HT1080 (cell line): ENCODE data around the gene KIF16B. TPM values are rescaled to one million over a fixed set of nuclear protein-coding genes. Genes with fewer than 3 reads are reported as not detected.
"Not testable (repeated sequence)": the region's sequence is repeated elsewhere in the genome, so short reads cannot be mapped to it uniquely, and the experiment has no call there.

Experiments
- DNase-seq: peaks from one replicate; pipeline ENCODE4 v3.0.0-alpha.2; 2015; ENCODE audit warnings: low read depth
- total RNA-seq: library from RNA; depleted of rRNA; stranded (reverse); fragments of >200 nt; shearing (Covaris generic); gene quantifications from 2 replicates; pipeline ENCODE4 v1.2.3, GENCODE V29; 2014

The KIF16B gene
- total RNA-seq, 1 experiment from 2014 or later = 1.9 TPM

- no peak for DNase-seq
Measured at GRCh38 chr20:16526433-16527380, 46.5 kb downstream of the KIF16B start.

GRCh38 chr20:16522651-16523050, 50.6 kb downstream of the KIF16B start:
- DNase-seq = not testable (repeated sequence)

- DNase-seq = no peak
Measured at GRCh38 chr20:16520154-16520553, 53.1 kb downstream of the KIF16B start.

- DNase-seq = not testable (repeated sequence)
Measured at GRCh38 chr20:16519673-16520072, 53.6 kb downstream of the KIF16B start.

- DNase-seq = no peak
Measured at GRCh38 chr20:16518784-16519084, 54.5 kb downstream of the KIF16B start.

GRCh38 chr20:16517946-16518783, 55.1 kb downstream of the KIF16B start:
- DNase-seq = peak; percentile 46

- no peak for DNase-seq
Measured at GRCh38 chr20:16516794-16517193, 56.5 kb downstream of the KIF16B start.

GRCh38 chr20:16515046-16515445, 58.2 kb downstream of the KIF16B start:
- DNase-seq = no peak

GRCh38 chr20:16514140-16514539, 59.1 kb downstream of the KIF16B start:
- no peak for DNase-seq

- no peak for DNase-seq
Measured at GRCh38 chr20:16505894-16506293, 67.4 kb downstream of the KIF16B start.

- DNase-seq = no peak
Measured at GRCh38 chr20:16501301-16501700, 71.9 kb downstream of the KIF16B start.

GRCh38 chr20:16500197-16500596, 73.1 kb downstream of the KIF16B start:
- no peak for DNase-seq

GRCh38 chr20:16498526-16499253, 74.6 kb downstream of the KIF16B start:
- DNase-seq = no peak

- DNase-seq = no peak
Measured at GRCh38 chr20:16497896-16498295, 75.4 kb downstream of the KIF16B start.

GRCh38 chr20:16493486-16493885, 79.8 kb downstream of the KIF16B start:
- no peak for DNase-seq

- peak; percentile 47 for DNase-seq
Measured at GRCh38 chr20:16491294-16491905, 81.8 kb downstream of the KIF16B start.

GRCh38 chr20:16490696-16491095, 82.6 kb downstream of the KIF16B start:
- no peak for DNase-seq

- DNase-seq = no peak
Measured at GRCh38 chr20:16488616-16489015, 84.6 kb downstream of the KIF16B start.

GRCh38 chr20:16488086-16488485, 85.2 kb downstream of the KIF16B start:
- DNase-seq = no peak

- no peak for DNase-seq
Measured at GRCh38 chr20:16486532-16486931, 86.7 kb downstream of the KIF16B start.

- no peak for DNase-seq
Measured at GRCh38 chr20:16485401-16485800, 87.8 kb downstream of the KIF16B start.
